ENCODE data around the gene SLC8A2. TPM values are rescaled to one million over a fixed set of nuclear protein-coding genes. Genes with fewer than 3 reads are reported as not detected.

Gene SLC8A2
- total and polyA plus RNA-seq, 2 of the 4 experiments (the other 2 are of a cell fraction): 0.05 TPM; not detected in 1

DNA sequence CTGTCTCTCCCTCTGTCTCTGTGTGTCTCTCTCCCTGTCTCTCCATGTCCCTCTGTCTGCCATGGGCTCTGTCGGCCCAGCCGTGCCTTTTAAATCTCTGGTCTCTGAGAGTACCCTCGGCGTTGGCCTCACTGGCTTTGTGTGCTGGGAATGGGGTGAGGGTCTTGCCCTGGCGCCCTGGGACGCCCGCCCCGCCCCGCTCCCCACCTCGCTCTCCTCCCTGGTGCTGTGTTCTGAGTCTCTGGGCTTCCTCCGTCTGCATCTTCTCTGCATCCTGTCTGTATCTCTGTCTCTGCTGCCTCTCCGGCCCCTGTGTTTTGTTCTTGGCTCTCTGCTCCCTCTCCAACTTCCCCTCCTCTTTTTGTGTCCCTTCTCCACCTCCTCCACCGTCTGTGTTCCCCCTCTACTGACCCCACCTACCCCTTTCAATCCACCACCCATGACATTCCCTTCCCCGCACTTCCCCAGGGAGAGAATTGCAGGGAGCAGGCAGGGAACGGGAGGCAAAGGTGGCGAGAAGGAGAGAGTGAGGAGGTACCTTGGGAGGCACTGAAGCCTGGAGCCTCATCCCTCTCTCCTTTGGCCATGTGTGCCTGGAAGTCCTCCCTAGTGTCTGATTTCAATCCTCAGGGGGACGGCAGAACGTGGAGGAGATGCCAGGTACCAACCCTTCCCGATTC is 48.4 kb downstream of the SLC8A2 start:
- Histone ChIP-seq H2BK120ac (ENCODE audit: low read depth, low read length) (no peak overlapping the region), H3K56ac (ENCODE audit: extremely low read depth, insufficient read depth, low read length) (no peak overlapping the region), H3K27ac (ENCODE audit: insufficient read depth, low read length) (no peak overlapping the region), H3K4me1 (ENCODE audit: control insufficient read depth, insufficient read depth, low read length) (peaks cover under 1% of the 10 kb centered on the region; the same call in 1 of the 2 replicates), H4K8ac (ENCODE audit: low read depth in 2 of 2, low read length in 2 of 2) (no peak overlapping the region), H2AFZ (replicated peaks; ENCODE audit: low read length, poor library complexity) (no peak overlapping the region), H3K23ac (ENCODE audit: low read depth, low read length) (0 out of 2 replicates have a peak overlapping the region, but pooled peaks have one; percentile 42), H2BK5ac (ENCODE audit: low read depth, low read length, poor library complexity, severe bottlenecking) (no peak overlapping the region), H2BK15ac (ENCODE audit: low read depth, low read length) (no peak overlapping the region), H2BK20ac (ENCODE audit: low read depth, low read length) (no peak overlapping the region), H3K4me2 (ENCODE audit: low read depth, low read length) (no peak overlapping the region), H3K9me3 (ENCODE audit: control insufficient read depth, insufficient read depth, low read length) (no peaks in the 10 kb centered on the region), H3K14ac (replicated peaks; ENCODE audit: low read depth, low read length) (no peak overlapping the region), H3K27me3 (ENCODE audit: control insufficient read depth, insufficient read depth, low read length) (peaks cover 47% of the 10 kb centered on the region), H3K79me1 (ENCODE audit: low read depth in 1 of 2, low read length in 2 of 2) (peaks cover 4 to 5% of the 10 kb centered on the region in 2 experiments; a peak in 3 of 4 replicates), H4K91ac (ENCODE audit: insufficient read depth, low read depth, low read length) (no peak overlapping the region), H3K9me1 (ENCODE audit: insufficient read depth, low read length) (0 out of 2 replicates have a peak, but pooled peaks cover 4% of the 10 kb centered on the region), H2AK5ac (ENCODE audit: low read depth, low read length) (0 out of 2 replicates have a peak overlapping the region, but pooled peaks have one; percentile 15), H4K20me1 (ENCODE audit: insufficient read depth, low read length) (peaks cover 13% of the 10 kb centered on the region), H3K9ac (ENCODE audit: low read depth, low read length) (no peak overlapping the region), H3K36me3 (ENCODE audit: control insufficient read depth, insufficient read depth, low read length) (no peaks in the 10 kb centered on the region), H3K18ac (ENCODE audit: low read depth, low read length) (no peak overlapping the region), H2AK9ac (replicated peaks; ENCODE audit: low read depth, low read length, poor library complexity) (no peak overlapping the region), H3K4me3 (ENCODE audit: insufficient read depth, low read depth, low read length) (no peak overlapping the region), H3K4ac (ENCODE audit: low read depth, low read length) (no peak overlapping the region), H4K5ac (ENCODE audit: low read depth, low read length) (no peak overlapping the region)
- intact Hi-C loops (cut with micrococcal nuclease) (no loop called here), dilution Hi-C loops (cut with HindIII; ENCODE audit: low sequenced_read_pairs, unreplicated experiment) (no loop called here), in situ Hi-C loops (cut with MboI; ENCODE audit: low sequenced_read_pairs) (no loop called here)
- DNase-seq (no peak), ATAC-seq (ENCODE audit: low read depth) (no peak)
- POLR2A ChIA-PET (ENCODE audit: unreplicated experiment): no interaction called here
- 16% methylated on average over 4 of the region's 19 CpGs; no CpG with 5 or more reads in 1 of the 2 experiments for WGBS, 2 experiments (ENCODE audit: extremely low coverage in 2 of 2, insufficient read length in 1 of 2)
- TF ChIP-seq MAZ (IDR thresholded peaks at IDR 0.05; ENCODE audit: borderline replicate concordance, low read depth, low read length): no peak
- no TSS peak for BruUV-seq (replicated peaks)
- CTCF ChIA-PET: no interaction called here

All from IMR-90 (cell line).